Measurements from ENCODE around the gene SPATA3. TPM values are rescaled to one million over a fixed set of nuclear protein-coding genes. Genes with fewer than 3 reads are reported as not detected.
A peak's percentile ranks its signal among the peaks of the same experiment; 100 is the strongest.

Gene SPATA3
- total and polyA plus RNA-seq, 2 of the 13 experiments (the other 11 are each of a cell fraction or from before 2014, with no cell fraction given) = not detected

DNA sequence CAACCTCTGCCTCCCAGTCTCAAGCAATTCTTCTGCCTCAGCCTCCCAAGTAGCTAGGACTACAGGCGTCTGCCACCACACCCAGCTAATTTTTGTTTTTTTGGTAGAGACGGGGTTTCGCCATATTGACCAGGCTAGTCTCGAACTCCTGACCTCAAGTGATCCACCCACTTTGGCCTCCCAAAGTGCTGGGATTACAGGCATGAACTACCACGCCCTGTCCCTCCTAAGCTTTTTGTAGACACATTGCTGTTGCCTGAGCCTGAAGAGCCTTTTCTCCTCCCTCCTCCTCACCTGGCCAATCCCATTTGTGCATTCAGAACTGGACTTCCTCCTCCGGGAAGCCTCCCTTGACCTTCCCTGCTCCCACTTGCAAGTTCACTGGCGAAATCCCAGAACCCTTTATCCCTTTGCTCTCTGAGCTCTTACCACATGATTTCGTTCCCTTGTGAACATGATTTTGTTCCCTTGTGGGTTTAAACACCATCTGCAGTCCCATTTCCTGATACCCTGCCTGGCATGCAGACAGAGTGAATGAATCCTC lies 44.0 kb downstream of the SPATA3 start (continued):
- TF ChIP-seq, protein P1, sequence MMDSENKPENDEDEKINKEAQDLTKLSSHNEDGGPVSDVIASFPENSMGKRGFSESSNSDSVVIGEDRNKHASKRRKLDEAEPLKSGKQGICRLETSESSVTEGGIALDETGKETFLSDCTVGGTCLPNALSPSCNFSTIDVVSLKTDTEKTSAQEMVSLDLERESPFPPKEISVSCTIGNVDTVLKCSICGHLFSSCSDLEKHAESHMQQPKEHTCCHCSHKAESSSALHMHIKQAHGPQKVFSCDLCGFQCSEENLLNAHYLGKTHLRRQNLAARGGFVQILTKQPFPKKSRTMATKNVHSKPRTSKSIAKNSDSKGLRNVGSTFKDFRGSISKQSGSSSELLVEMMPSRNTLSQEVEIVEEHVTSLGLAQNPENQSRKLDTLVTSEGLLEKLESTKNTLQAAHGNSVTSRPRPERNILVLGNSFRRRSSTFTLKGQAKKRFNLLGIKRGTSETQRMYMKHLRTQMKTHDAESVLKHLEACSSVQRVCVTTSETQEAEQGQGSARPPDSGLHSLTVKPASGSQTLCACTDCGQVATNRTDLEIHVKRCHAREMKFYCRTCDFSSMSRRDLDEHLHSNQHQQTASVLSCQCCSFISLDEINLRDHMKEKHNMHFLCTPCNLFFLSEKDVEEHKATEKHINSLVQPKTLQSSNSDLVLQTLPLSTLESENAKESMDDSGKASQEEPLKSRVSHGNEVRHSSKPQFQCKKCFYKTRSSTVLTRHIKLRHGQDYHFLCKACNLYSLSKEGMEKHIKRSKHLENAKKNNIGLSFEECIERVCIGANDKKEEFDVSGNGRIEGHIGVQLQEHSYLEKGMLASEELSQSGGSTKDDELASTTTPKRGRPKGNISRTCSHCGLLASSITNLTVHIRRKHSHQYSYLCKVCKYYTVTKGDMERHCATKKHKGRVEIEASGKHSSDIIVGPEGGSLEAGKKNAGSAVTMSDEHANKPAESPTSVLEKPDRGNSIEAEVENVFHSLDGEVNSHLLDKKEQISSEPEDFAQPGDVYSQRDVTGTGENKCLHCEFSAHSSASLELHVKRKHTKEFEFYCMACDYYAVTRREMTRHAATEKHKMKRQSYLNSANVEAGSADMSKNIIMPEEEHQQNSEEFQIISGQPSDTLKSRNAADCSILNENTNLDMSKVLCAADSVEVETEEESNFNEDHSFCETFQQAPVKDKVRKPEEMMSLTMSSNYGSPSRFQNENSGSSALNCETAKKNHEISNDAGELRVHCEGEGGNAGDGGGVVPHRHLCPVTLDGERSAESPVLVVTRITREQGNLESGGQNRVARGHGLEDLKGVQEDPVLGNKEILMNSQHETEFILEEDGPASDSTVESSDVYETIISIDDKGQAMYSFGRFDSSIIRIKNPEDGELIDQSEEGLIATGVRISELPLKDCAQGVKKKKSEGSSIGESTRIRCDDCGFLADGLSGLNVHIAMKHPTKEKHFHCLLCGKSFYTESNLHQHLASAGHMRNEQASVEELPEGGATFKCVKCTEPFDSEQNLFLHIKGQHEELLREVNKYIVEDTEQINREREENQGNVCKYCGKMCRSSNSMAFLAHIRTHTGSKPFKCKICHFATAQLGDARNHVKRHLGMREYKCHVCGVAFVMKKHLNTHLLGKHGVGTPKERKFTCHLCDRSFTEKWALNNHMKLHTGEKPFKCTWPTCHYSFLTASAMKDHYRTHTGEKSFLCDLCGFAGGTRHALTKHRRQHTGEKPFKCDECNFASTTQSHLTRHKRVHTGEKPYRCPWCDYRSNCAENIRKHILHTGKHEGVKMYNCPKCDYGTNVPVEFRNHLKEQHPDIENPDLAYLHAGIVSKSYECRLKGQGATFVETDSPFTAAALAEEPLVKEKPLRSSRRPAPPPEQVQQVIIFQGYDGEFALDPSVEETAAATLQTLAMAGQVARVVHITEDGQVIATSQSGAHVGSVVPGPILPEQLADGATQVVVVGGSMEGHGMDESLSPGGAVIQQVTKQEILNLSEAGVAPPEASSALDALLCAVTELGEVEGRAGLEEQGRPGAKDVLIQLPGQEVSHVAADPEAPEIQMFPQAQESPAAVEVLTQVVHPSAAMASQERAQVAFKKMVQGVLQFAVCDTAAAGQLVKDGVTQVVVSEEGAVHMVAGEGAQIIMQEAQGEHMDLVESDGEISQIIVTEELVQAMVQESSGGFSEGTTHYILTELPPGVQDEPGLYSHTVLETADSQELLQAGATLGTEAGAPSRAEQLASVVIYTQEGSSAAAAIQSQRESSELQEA (CRISPR knock-in tag; IDR thresholded peaks at IDR 0.05; ENCODE audit: not compliant biosample characterization) = no peak
- TF ChIP-seq ZNF180 (CRISPR knock-in tag; IDR thresholded peaks at IDR 0.05; ENCODE audit: borderline replicate concordance, low read depth) (no peak), SRSF1 (optimal IDR thresholded peaks at IDR 0.05; ENCODE audit: low read depth, low read length) (no peak), PITX1 (CRISPR knock-in tag; IDR thresholded peaks at IDR 0.05) (peak; percentile 78), ZIK1 (CRISPR knock-in tag; IDR thresholded peaks at IDR 0.05; ENCODE audit: borderline replicate concordance, low read depth) (no peak), ZNF557 (CRISPR knock-in tag; IDR thresholded peaks at IDR 0.05) (0 out of 2 replicates have a peak, but pooled peaks have one; percentile 0), ZNF746 (CRISPR knock-in tag; IDR thresholded peaks at IDR 0.05) (no peak), ZNF496 (CRISPR knock-in tag; IDR thresholded peaks at IDR 0.05; ENCODE audit: insufficient replicate concordance) (no peak), ZNF383 (CRISPR knock-in tag; IDR thresholded peaks at IDR 0.05; ENCODE audit: borderline replicate concordance) (0 out of 2 replicates have a peak, but pooled peaks have one; percentile 62), ZNF747 (CRISPR knock-in tag; IDR thresholded peaks at IDR 0.05; ENCODE audit: borderline replicate concordance) (no peak), ZFP82 (CRISPR knock-in tag; IDR thresholded peaks at IDR 0.05; ENCODE audit: borderline replicate concordance) (no peak), ZEB1 (IDR thresholded peaks at IDR 0.05; ENCODE audit: insufficient replicate concordance, low read depth) (no peak)
- TF ChIP-seq, protein P2, sequence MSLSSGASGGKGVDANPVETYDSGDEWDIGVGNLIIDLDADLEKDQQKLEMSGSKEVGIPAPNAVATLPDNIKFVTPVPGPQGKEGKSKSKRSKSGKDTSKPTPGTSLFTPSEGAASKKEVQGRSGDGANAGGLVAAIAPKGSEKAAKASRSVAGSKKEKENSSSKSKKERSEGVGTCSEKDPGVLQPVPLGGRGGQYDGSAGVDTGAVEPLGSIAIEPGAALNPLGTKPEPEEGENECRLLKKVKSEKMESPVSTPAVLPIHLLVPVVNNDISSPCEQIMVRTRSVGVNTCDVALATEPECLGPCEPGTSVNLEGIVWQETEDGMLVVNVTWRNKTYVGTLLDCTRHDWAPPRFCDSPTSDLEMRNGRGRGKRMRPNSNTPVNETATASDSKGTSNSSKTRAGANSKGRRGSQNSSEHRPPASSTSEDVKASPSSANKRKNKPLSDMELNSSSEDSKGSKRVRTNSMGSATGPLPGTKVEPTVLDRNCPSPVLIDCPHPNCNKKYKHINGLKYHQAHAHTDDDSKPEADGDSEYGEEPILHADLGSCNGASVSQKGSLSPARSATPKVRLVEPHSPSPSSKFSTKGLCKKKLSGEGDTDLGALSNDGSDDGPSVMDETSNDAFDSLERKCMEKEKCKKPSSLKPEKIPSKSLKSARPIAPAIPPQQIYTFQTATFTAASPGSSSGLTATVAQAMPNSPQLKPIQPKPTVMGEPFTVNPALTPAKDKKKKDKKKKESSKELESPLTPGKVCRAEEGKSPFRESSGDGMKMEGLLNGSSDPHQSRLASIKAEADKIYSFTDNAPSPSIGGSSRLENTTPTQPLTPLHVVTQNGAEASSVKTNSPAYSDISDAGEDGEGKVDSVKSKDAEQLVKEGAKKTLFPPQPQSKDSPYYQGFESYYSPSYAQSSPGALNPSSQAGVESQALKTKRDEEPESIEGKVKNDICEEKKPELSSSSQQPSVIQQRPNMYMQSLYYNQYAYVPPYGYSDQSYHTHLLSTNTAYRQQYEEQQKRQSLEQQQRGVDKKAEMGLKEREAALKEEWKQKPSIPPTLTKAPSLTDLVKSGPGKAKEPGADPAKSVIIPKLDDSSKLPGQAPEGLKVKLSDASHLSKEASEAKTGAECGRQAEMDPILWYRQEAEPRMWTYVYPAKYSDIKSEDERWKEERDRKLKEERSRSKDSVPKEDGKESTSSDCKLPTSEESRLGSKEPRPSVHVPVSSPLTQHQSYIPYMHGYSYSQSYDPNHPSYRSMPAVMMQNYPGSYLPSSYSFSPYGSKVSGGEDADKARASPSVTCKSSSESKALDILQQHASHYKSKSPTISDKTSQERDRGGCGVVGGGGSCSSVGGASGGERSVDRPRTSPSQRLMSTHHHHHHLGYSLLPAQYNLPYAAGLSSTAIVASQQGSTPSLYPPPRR (CRISPR knock-in tag; IDR thresholded peaks at IDR 0.05; ENCODE audit: borderline replicate concordance) = peak; percentile 72; the same call in 1 of the 2 replicates
- TF ChIP-seq, protein P3, sequence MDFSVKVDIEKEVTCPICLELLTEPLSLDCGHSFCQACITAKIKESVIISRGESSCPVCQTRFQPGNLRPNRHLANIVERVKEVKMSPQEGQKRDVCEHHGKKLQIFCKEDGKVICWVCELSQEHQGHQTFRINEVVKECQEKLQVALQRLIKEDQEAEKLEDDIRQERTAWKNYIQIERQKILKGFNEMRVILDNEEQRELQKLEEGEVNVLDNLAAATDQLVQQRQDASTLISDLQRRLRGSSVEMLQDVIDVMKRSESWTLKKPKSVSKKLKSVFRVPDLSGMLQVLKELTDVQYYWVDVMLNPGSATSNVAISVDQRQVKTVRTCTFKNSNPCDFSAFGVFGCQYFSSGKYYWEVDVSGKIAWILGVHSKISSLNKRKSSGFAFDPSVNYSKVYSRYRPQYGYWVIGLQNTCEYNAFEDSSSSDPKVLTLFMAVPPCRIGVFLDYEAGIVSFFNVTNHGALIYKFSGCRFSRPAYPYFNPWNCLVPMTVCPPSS (IDR thresholded peaks at IDR 0.05) = no peak
